Frontal cortex (tissue), 4 donors: ENCODE results near the gene ADCY4. TPM values are rescaled to one million over a fixed set of nuclear protein-coding genes. Genes with fewer than 3 reads are reported as not detected.

Source experiments
- DNase-seq, 2 donors: peaks; one replicate each; pipeline ENCODE4 v3.0.0; 2012; ENCODE audit warnings: low spot score in 2 of 2
- FAIRE-seq: peaks from 2 replicates; lab custom pipeline; 2012; peaks lifted over from hg19 to GRCh38; lab: Jason Lieb, UNC
- total RNA-seq: library from RNA; depleted of rRNA; stranded (reverse); fragments of >200 nt; gene quantifications from one replicate; pipeline ENCODE4 v1.2.3, GENCODE V29; 2014
- donor health status: control.
- donor health status: control.
- donor health status: control.

ADCY4 gene
- total RNA-seq, 1 donor from 2014 or later = 0.82 TPM

DNA sequence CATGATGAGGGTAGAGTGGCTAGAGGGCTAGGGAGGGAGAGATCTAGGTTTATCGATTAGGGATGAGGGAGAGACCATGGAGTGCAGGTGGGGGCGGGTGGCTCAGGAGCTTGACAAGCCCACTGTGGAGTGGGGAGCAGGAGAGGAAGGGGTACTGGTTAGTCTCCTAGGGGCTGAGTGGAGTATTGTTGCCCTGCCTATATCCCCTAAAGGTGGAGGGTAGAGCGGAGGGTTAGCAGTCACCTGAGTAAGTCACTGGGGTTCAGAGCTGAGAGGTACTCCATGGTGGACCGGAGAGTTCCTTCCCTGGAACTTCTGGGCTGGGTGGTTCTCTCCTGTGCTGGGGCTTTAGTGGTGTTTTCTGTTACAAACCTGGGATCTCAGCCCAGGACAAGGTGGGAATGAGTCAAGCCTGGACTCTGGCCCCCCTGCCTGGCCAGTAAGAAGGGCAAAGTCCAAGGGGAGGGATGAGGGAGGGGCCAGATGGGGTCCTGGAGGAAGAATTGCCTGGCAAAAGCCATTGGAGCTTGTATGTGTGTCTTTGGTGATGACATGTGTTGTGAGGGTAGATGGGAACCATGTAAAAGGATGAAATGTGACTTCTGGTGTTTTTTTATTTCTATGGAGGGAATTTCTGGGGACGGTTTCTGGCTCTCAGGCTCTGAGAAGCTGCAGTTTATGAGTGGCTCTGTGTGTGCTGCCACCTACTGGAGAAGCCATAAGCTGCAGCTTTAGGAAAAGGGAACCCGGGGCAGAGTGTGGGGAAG is 27.1 kb downstream of the ADCY4 start, which contains the start of gene CIDEB:
CIDEB (minus strand) TSS at position 403 of the 767 bp plus-strand sequence; CDS start at position 284, 119 bp downstream.
- DNase-seq (peak in 1 of 2 donors; percentile 63), FAIRE-seq (no peak)

DNA sequence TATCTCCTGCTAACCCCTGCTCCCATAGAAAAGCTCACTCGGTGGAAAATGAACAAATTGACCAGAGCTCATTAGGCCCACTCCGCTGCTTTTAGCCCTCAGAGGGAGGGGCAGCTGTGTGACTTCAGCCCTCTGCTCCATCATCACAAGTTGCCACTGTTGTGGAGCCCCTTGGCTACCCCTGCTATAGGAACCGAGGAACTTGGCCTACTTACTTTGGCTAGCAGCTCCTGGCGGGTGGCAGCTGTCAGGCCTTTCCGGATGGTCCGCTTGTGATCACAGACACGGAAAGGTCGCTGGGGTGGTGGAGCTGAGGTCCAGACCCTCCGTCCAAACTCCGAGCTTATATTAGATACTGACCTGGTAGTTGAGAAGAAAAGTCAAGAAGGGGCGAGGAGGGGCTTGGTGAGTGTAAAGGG is 27.7 kb downstream of the ADCY4 start:
- no peak for FAIRE-seq
- no peak for DNase-seq

DNA sequence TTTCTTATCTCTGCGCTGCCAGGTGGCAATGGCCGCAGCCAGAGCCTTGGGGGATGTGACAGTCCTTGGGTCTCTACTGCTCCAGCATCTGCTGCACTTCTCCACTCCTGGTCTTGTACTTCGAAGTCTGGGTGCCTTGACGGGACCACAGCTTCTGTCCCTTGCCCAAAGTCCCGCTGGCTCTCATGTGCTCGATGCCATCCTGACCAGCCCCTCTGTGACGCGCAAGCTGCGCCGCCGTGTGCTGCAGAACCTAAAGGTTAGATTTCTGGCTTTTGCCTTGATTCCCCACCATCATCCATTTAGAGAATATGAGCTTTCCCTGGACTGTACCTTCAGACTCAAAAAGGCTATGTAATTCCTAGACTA is 30.9 kb downstream of the ADCY4 start:
- no peak for DNase-seq
- FAIRE-seq = no peak

DNA sequence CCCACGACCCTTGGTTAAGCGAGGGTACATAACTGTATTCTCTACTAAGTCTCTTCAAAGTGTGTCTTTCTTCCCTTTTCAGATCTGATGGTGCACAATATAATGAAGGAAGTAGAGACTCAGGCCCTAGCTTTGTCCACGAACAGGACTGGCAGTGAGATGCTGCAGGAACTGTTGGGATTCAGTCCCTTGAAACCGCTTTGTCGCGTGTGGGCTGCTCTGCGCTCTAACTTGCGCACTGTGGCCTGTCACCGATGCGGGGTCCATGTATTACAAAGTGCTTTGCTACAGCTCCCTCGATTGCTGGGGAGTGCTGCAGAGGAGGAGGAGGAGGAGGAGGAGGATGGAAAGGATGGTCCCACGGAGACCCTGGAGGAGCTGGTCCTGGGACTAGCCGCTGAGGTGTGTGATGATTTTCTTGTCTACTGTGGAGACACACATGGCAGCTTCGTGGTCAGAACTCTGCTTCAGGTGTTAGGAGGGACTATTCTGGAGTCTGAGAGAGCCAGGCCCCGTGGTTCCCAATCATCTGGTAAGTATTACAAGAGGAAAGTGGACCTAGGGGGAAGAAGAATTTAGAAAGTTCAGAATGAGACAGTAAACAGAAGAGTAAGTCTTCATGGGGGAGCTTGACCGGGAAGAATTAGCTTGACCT is 34.4 kb downstream of the ADCY4 start:
- DNase-seq (no peak), FAIRE-seq (no peak)

- no peak for FAIRE-seq
- peak; percentile 97 to 99 for DNase-seq
These were observed 35.3 kb downstream of the ADCY4 start, which contains the start of the genes DHRS1 and NOP9 for GRCh38 chr14:24299255-24300191. TSS of gene DHRS1 (minus strand) at chr14:24299780. CDS start at chr14:24299106, 674 bp downstream. TSS of gene NOP9 (plus strand) at chr14:24299850. CDS start at chr14:24299955, 105 bp downstream.

GRCh38 chr14:24298892-24299254 is 36.0 kb downstream of the ADCY4 start:
- FAIRE-seq (no peak), DNase-seq (no peak)

DNA sequence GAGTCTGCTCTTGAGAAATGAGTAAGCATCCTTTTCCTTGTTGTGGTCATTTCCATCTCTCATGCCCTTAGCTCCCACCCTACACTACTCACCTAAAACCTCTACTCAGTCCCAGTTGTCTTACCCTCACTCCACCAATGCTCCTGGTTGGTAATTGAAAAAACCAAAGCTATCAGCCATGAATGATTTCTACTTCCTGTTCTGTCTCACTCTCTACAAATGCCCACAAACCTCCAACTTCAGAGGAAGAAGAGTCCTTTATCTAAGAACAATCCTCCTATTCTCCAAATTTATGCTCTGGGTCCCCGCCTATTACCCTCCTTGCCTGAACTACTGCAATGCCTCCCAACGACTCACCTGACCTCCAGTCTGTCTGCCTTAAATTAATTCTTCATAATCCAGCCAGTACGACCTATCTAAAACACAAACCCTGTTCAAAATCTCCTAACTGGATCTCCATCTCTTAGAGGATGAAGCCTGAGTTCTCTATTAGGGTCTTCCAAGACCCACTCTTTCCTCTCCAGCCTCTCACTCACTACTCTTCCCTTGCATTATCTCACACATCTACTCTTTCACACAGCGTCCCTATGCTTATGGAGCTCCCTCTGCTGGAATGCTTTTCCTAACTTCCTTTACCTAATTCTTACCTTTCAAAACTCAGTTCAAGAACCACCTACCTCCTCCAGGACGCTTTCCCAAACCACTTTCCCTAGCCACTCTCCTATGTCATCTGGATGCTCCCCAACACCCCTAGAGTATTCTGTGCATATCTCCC is 37.5 kb downstream of the ADCY4 start:
- FAIRE-seq (no peak), DNase-seq (no peak)

DNA sequence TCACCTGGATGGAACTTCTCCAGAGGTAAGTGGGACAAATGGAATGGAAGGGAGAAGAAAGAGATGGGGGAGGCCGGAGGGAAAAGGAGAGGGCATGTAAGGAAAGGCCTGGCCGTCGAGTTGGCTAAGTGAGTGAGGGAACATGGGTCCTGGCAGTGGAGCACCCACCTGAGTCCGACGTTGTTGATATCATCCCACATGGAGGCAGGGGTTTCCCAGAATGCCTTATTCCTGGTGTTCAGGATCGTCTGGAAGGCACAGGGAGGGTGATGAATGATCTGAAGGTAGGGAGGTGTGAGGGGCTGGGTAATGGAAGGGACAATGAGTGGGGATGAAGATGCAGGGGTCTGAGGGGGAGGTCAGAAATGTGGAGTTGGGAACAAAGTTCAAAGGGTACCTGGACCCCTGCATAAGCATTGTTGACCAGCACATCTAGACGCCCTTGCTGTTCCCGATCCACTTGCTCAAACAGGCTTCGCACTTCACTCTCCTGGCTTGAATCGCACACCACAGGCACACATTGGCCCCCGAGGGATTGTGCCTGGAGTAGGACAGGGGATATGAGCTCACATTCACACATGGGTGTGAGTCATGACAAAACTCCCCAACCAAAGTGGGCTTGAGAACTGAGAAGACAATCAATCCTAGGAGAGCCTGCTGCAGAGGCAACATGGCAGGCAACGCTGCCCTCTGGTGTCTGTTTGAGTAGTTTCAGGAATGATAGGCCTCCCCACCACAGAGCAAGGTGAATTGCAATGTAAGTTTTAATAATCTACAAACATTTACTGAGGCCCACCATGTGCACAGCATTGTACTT is 38.3 kb downstream of the ADCY4 start:
- FAIRE-seq = no peak
- peak in 1 of 2 donors; percentile 81 for DNase-seq

GRCh38 chr14:24293525-24293924 is 41.3 kb downstream of the ADCY4 start:
- FAIRE-seq (no peak), DNase-seq (no peak)

DNA sequence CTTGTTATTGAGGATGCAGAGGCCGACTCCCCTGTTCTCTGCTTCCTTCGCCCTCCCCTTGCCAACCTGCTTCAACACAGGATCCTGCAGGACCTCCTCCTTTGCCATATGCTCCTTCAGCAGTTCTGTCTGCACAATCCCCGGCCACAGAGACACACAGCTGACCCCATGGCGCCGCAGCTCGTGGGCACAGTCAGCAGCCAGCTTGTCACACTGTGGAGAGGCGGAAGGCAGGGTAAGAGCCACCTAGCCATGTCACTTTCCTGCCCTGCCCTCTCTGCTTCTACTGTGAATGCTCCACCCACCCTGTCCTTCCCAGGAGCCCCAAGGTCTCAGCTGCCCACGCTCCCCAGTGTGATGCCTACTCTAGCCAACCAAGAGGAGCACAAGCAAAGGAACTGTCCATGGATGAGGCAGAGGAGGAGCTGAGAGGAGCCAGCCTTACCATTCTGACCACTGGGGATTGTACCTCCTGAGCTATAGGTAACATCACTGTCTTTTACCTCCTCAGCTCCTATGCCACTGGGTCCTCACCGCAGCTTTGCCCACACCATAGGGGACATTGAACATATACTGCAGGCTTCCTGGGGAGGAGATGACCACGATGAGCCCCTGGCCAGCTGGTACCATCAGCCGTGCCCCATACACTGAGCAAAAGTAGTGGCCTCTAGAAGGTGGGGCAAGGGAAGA is 42.6 kb downstream of the ADCY4 start:
- no peak for FAIRE-seq
- no peak for DNase-seq

GRCh38 chr14:24291446-24292117 is 43.3 kb downstream of the ADCY4 start:
- FAIRE-seq (no peak), DNase-seq (no peak)

- DNase-seq (no peak), FAIRE-seq (no peak)
These were observed 44.1 kb downstream of the ADCY4 start for GRCh38 chr14:24290746-24291145.

DNA sequence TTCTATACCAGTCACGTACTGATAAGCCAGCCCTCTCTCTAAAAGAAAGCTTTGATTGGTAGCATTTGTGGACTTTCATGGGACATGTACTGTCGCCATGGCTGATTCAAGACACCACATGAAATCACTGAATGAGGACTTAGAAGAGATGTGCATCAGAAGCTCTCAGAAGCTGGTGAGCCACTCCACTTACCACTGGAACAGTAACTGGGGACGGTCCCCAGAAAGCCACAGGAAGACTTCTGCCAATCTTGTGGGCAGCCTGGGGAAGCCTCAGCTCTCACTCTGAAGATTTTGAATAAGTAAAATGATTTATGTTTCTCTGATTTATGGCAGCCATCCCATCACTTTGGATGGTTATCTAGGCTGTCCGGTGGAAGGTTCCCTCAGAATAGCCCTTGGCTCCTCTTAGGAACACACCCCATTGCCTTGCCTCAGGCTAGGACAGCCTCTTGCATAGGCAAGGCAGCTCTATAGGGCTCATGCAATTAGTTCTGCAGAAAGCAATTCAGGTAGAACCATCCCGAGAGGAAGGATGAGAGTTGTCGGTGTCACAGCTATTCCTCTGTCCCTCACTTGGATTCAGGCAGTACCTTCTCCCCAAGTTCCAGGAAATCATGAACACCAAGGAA is 45.1 kb downstream of the ADCY4 start:
- FAIRE-seq = no peak
- DNase-seq = no peak

GRCh38 chr14:24286996-24287395 is 47.9 kb downstream of the ADCY4 start:
- FAIRE-seq (no peak), DNase-seq (no peak)

GRCh38 chr14:24285351-24285750 is 49.5 kb downstream of the ADCY4 start:
- FAIRE-seq (no peak), DNase-seq (no peak)

DNA sequence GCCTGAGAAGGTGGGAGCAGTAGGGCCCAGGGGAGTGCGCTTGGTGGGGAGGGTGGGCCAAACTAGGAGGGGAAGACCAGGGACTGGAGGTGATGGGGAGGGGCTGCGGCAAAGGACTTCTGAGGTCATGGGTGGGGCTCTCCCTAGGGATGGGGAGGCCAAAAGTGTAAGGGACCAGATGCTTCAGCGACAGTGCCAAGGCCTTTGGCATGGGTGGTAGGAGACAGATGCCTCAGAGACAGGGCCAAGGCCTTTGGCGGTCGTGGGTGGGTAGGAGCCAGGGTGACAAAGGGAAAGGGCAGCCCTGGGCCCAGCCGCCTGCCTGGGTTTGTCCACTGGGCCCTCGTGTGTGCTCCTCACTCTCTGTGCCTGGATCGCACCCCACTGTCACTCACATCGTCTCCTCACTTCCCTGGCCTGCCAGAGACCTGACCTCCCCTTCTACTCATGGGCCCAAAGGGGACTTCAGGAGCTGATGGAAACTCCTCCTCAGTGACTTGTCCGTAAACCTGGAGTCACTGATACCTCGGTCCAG is 50.3 kb downstream of the ADCY4 start:
- FAIRE-seq (no peak), DNase-seq (no peak)
